T-cell (primary cell): Measurements from ENCODE around the gene SETDB2. TPM values are rescaled to one million over a fixed set of nuclear protein-coding genes. Genes with fewer than 3 reads are reported as not detected.

Experiments used
- ATAC-seq, 4 experiments: fragments of 200-7000 bp in 3 of 4; fragments of 150-1000 bp in 1 of 4; cut with Tn5 transposase; replicated peaks in 1 of 4; 1 replicate in 3 of 4; 2 replicates in 1 of 4; pipeline ENCODE4 v1.10.0; 2021; ENCODE audit warnings: moderate library complexity in 3 of 4, mild to moderate bottlenecking in 2 of 4, moderate number of reproducible peaks in 1 of 4
- CTCF ChIA-PET, 2 donors: fragments of 300-600 bp; sonication (Branson Sonifier 250); formaldehyde crosslinking; loops; one replicate each; lab custom pipeline; 2022; ENCODE audit warnings: antibody characterized with exemption in 2 of 2; lab: Charles Lee
- POLR2A ChIA-PET, 2 donors: fragments of 300-600 bp; sonication (Branson Sonifier 250); formaldehyde crosslinking; loops; one replicate each; lab custom pipeline; 2022; ENCODE audit warnings: antibody characterized with exemption in 2 of 2; lab: Charles Lee
- DNase-seq, 35 experiments: peaks; one replicate each; pipeline versions ENCODE4 v3.0.0 to v3.0.0-alpha.2; 2013 to 2023
- H3K27ac ChIP-seq: one replicate; pipeline ENCODE4 v1.5.1; 2013; ENCODE audit warnings: low read length
- H3K27me3 ChIP-seq, 2 experiments: replicated peaks in 1 of 2; 1 replicate in 1 of 2; 2 replicates in 1 of 2; pipeline versions ENCODE4 v1.6.1 to v1.7.0; 2013; ENCODE audit warnings: low read length in 1 of 2, mixed read lengths in 1 of 2; ENCODE audit not compliant: control insufficient read depth in 2 of 2, insufficient read depth in 2 of 2; ENCODE audit errors: extremely low read depth in 1 of 2
- H3K36me3 ChIP-seq, 2 donors: 1 replicate in 1 of 2; 2 replicates in 1 of 2; pipeline versions ENCODE4 v1.6.1 to v1.7.0; 2013; ENCODE audit warnings: low read length in 1 of 2; ENCODE audit not compliant: control insufficient read depth in 2 of 2, insufficient read depth in 1 of 2; ENCODE audit errors: extremely low read depth in 1 of 2
- H3K4me1 ChIP-seq, 2 experiments: 1 replicate in 1 of 2; 2 replicates in 1 of 2; pipeline versions ENCODE4 v1.6.1 to v1.7.0; 2013; ENCODE audit warnings: low read length in 2 of 2, mixed read lengths in 1 of 2; ENCODE audit not compliant: insufficient read depth in 2 of 2, control insufficient read depth in 1 of 2; ENCODE audit errors: extremely low read depth in 1 of 2
- H3K4me3 ChIP-seq, 2 donors: 1 replicate in 1 of 2; 2 replicates in 1 of 2; pipeline versions ENCODE4 v1.5.1 to v1.7.0; 2013; ENCODE audit warnings: mild to moderate bottlenecking in 2 of 2, low read length in 1 of 2, moderate library complexity in 1 of 2; ENCODE audit not compliant: control insufficient read depth in 1 of 2; ENCODE audit errors: extremely low read depth in 1 of 2
- H3K9me3 ChIP-seq: 2 replicates; pipeline ENCODE4 v1.7.0; 2013
- H3K27ac Mint-ChIP-seq, 2 donors: one replicate each; pipeline ENCODE4 v1.8.0; 2020 to 2021; ENCODE audit warnings: mild to moderate bottlenecking in 2 of 2, mixed read lengths in 2 of 2
- H3K27me3 Mint-ChIP-seq, 2 donors: one replicate each; pipeline ENCODE4 v1.8.0; 2021 to 2022; ENCODE audit warnings: mixed read lengths in 2 of 2
- H3K36me3 Mint-ChIP-seq: one replicate; pipeline ENCODE4 v1.8.0; 2021; ENCODE audit warnings: mixed read lengths
- H3K4me1 Mint-ChIP-seq, 3 donors: one replicate each; pipeline ENCODE4 v1.8.0; 2020 to 2022; ENCODE audit warnings: mixed read lengths in 3 of 3, mild to moderate bottlenecking in 1 of 3
- H3K4me3 Mint-ChIP-seq, 3 donors: one replicate each; pipeline ENCODE4 v1.8.0; 2020 to 2022; ENCODE audit warnings: mild to moderate bottlenecking in 3 of 3, mixed read lengths in 3 of 3, moderate library complexity in 3 of 3
- H3K9me3 Mint-ChIP-seq, 3 donors: one replicate each; pipeline ENCODE4 v1.8.0; 2020 to 2022; ENCODE audit warnings: mixed read lengths in 3 of 3
- WGBS: methylation state at CpG from one replicate; pipeline ENCODE4 v1.1.5; 2013; ENCODE audit warnings: missing lambda C conversion rate; ENCODE audit not compliant: insufficient coverage; 5-methylcytosine and 5-hydroxymethylcytosine counted together
- total RNA-seq, 35 experiments: library from RNA in 6 of 35; stranded (reverse) in 6 of 35; fragments of 120-200 nt in 1 of 35; gene quantifications; one replicate each; pipeline versions ENCODE4 v1.2.1 to v1.2.4 and lab custom pipeline; 2013 to 2026

Gene SETDB2
- total RNA-seq, 5 donors from 2014 or later (not counting 1 experiment from before 2014, with no cell fraction given) = 20.0 to 22.2 (median 21.1) TPM

- ATAC-seq (no peak), DNase-seq (no peak)
- ChIA-PET CTCF (interaction anchor here in 1 of 2 donors (1.6 kb wide), 1 partner anchor 137 kb away, joined by 4 read pairs; no protein-coding TSS in a partner anchor), POLR2A (interaction anchor here in 1 of 2 donors (0.7 kb wide), 1 partner anchor 101 kb away, joined by 3 read pairs; no protein-coding TSS in a partner anchor)
- Histone ChIP-seq H3K36me3 (peaks cover 0 to 6% of the 10 kb centered on the region in 2 donors), H3K9me3 (no peaks in the 10 kb centered on the region), H3K4me3 (no peak overlapping the region), H3K4me1 (no peaks in the 10 kb centered on the region), H3K27ac (no peak overlapping the region), H3K27me3 (no peaks in the 10 kb centered on the region)
- Mint-ChIP-seq H3K27ac (no peak overlapping the region), H3K27me3 (no peaks in the 10 kb centered on the region), H3K4me1 (peaks cover under 1 to 13% (median 7%) of the 10 kb centered on the region in 3 donors), H3K9me3 (no peaks in the 10 kb centered on the region), H3K4me3 (no peak overlapping the region), H3K36me3 (peaks cover 12% of the 10 kb centered on the region)
- 98% methylated on average over 5 of the region's 7 CpGs for WGBS
Measured at GRCh38 chr13:49437705-49438104, 6.4 kb upstream of the SETDB2 start.

- H3K9me3 ChIP-seq = no peaks in the 10 kb centered on the region
- DNase-seq (no peak), ATAC-seq (no peak)
- peaks cover 0 to 9% of the 10 kb centered on the region in 2 experiments for H3K4me1 ChIP-seq
- Mint-ChIP-seq H3K36me3 (no peaks in the 10 kb centered on the region), H3K4me1 (peaks cover 15 to 23% (median 17%) of the 10 kb centered on the region in 3 donors), H3K27ac (no peak overlapping the region), H3K9me3 (no peaks in the 10 kb centered on the region), H3K27me3 (no peaks in the 10 kb centered on the region), H3K4me3 (no peak overlapping the region)
- CTCF ChIA-PET = no interaction called here
- no CpG with 5 or more reads among the region's 2 CpGs for WGBS
- H3K4me3 ChIP-seq = no peak overlapping the region
- no peak overlapping the region for H3K27ac ChIP-seq
- no peaks in the 10 kb centered on the region for H3K27me3 ChIP-seq
- H3K36me3 ChIP-seq = no peaks in the 10 kb centered on the region
- POLR2A ChIA-PET = interaction anchor here in 1 of 2 donors (0.5 kb wide), 1 partner anchor 26 kb away, joined by 3 read pairs; no protein-coding TSS in a partner anchor
Measured at GRCh38 chr13:49439609-49440008, 4.5 kb upstream of the SETDB2 start.

DNA sequence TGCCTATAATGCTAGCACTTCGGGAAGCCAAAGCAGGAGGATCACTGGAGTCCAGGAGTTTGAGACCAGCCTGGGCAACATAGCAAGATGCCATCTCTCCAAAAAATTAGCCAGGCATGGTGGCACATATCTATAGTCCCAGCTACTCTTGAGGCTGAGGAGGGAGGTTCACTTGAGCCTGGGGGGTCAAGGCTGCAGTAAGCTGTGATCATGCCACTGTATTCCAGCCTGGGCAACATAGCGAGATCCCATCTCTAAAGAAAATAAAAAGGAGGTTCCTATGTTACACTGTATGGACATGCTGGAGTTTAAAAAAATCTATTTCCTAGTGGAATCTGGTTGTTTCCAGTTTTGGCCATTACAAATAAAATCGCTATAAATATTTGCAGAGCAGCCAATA, 2.8 kb upstream of the SETDB2 start:
- Mint-ChIP-seq H3K36me3 (no peaks in the 10 kb centered on the region), H3K9me3 (no peaks in the 10 kb centered on the region), H3K27me3 (no peaks in the 10 kb centered on the region), H3K27ac (no peak overlapping the region), H3K4me1 (peaks cover 28 to 39% (median 32%) of the 10 kb centered on the region in 3 donors), H3K4me3 (no peak overlapping the region)
- 100% methylated on average over 1 of the region's 3 CpGs for WGBS
- no peak for ATAC-seq
- no peaks in the 10 kb centered on the region for H3K36me3 ChIP-seq
- ChIA-PET CTCF (interaction anchor here in 1 of 2 donors (0.7 kb wide), 1 partner anchor 166 kb away, joined by 3 read pairs; no protein-coding TSS in a partner anchor), POLR2A (interaction anchor here in 1 of 2 donors (0.5 kb wide), 1 partner anchor 352 kb away, joined by 7 read pairs; no protein-coding TSS in a partner anchor)
- H3K9me3 ChIP-seq = no peaks in the 10 kb centered on the region
- H3K27ac ChIP-seq = no peak overlapping the region
- no peak overlapping the region for H3K4me3 ChIP-seq
- peaks cover 7 to 16% of the 10 kb centered on the region in 2 experiments for H3K4me1 ChIP-seq
- no peaks in the 10 kb centered on the region for H3K27me3 ChIP-seq
- no peak for DNase-seq

DNA sequence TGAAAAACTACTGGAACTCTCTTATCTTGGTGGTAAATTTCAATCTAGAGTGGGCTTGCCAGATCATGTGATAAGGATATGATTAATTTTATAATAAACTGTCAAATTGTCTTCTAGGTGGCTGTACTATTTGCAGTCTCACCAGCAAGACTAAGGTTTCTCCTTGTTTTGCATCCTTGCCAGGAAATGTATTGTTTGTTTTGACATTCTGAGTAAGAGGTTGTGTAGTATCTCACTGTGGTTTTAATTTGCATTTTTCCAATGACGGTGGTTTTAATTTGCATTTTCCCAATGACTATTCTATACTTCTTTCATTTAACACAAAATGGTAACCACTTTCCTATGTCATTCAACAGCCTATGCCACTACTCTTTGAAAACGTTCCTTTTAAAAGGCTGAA, 2.2 kb upstream of the SETDB2 start:
- Histone ChIP-seq H3K9me3 (no peaks in the 10 kb centered on the region), H3K27ac (no peak overlapping the region), H3K27me3 (no peaks in the 10 kb centered on the region), H3K36me3 (no peaks in the 10 kb centered on the region), H3K4me1 (peaks cover 11 to 16% of the 10 kb centered on the region in 2 experiments), H3K4me3 (no peak overlapping the region)
- Mint-ChIP-seq H3K4me3 (peak overlapping the region in 1 of 3 donors; percentile 28), H3K27ac (no peak overlapping the region), H3K4me1 (peaks cover 34 to 44% (median 37%) of the 10 kb centered on the region in 3 donors), H3K36me3 (no peaks in the 10 kb centered on the region), H3K9me3 (no peaks in the 10 kb centered on the region), H3K27me3 (no peaks in the 10 kb centered on the region)
- WGBS = no CpG with 5 or more reads among the region's 2 CpGs
- DNase-seq (no peak), ATAC-seq (no peak)
- ChIA-PET POLR2A (no interaction called here), CTCF (interaction anchor here in 1 of 2 donors (0.7 kb wide), 1 partner anchor 271 kb away, joined by 3 read pairs; no protein-coding TSS in a partner anchor)

GRCh38 chr13:49443357-49443703, 744 bp upstream of the SETDB2 start:
- peaks cover 47 to 55% (median 50%) of the 10 kb centered on the region in 3 donors for H3K4me1 Mint-ChIP-seq
- 0% methylated on average over 1 of the region's 10 CpGs for WGBS
- Histone ChIP-seq H3K9me3 (no peaks in the 10 kb centered on the region), H3K27me3 (no peaks in the 10 kb centered on the region), H3K4me3 (peak overlapping the region; percentile 84 to 92), H3K4me1 (peaks cover 14 to 16% of the 10 kb centered on the region in 2 experiments), H3K36me3 (no peaks in the 10 kb centered on the region), H3K27ac (peak overlapping the region; percentile 87)
- POLR2A ChIA-PET = interaction anchor here (0.5 to 2.0 kb wide), 13 partner anchors 10 to 1966 kb away, joined by 3 to 16 read pairs (median 7); partner anchors contain the start of genes PHF11 (in 2 of the 2) and FNDC3A (in 1 of the 2)
- H3K27me3 Mint-ChIP-seq = no peaks in the 10 kb centered on the region
- CTCF ChIA-PET = interaction anchor here (0.6 to 1.7 kb wide), 10 partner anchors 16 to 554 kb away, joined by 3 to 6 read pairs (median 3); partner anchors contain the start of gene SPRYD7 (in 1 of the 2)
- H3K9me3 Mint-ChIP-seq = no peaks in the 10 kb centered on the region
- H3K27ac Mint-ChIP-seq = peak overlapping the region; percentile 99
- H3K4me3 Mint-ChIP-seq = peak overlapping the region; percentile 86 to 95 (median 93)
- no peaks in the 10 kb centered on the region for H3K36me3 Mint-ChIP-seq
- DNase-seq (peak in 5 of 35 experiments; percentile 1 to 49 (median 8)), ATAC-seq (no peak)

- under 1% methylated on average over 23 of the region's 29 CpGs for WGBS
- no peaks in the 10 kb centered on the region for H3K36me3 ChIP-seq
- Mint-ChIP-seq H3K27me3 (no peaks in the 10 kb centered on the region), H3K9me3 (no peaks in the 10 kb centered on the region), H3K4me1 (peaks cover 61 to 66% (median 65%) of the 10 kb centered on the region in 3 donors), H3K27ac (peak overlapping the region; percentile 99), H3K4me3 (peak overlapping the region; percentile 86 to 95 (median 93)), H3K36me3 (peaks cover 5% of the 10 kb centered on the region)
- POLR2A ChIA-PET = interaction anchor here (0.6 to 1.7 kb wide), 9 partner anchors 10 to 681 kb away, joined by 3 to 7 read pairs (median 4); partner anchors contain the start of gene PHF11 (in 1 of the 2)
- H3K27ac ChIP-seq = peak overlapping the region; percentile 89
- ATAC-seq (peak; percentile 5 to 9 (median 7)), DNase-seq (peak in 27 of 35 experiments; percentile 3 to 71 (median 21))
- H3K4me3 ChIP-seq = peak overlapping the region; percentile 90 to 92
- peaks cover 14 to 18% of the 10 kb centered on the region in 2 experiments for H3K4me1 ChIP-seq
- H3K27me3 ChIP-seq = no peaks in the 10 kb centered on the region
- no peaks in the 10 kb centered on the region for H3K9me3 ChIP-seq
- CTCF ChIA-PET = interaction anchor here (0.6 to 2.2 kb wide), 7 partner anchors 10 to 1407 kb away, joined by 3 to 9 read pairs (median 3); partner anchors contain the start of genes NUDT15 (in 1 of the 2) and PHF11 (in 1 of the 2)
Measured at GRCh38 chr13:49444524-49445395, 686 bp downstream of the SETDB2 start.
